ENCODE measurements around the gene PBOV1.

PBOV1 gene

GRCh38 chr6:138240476-138241245 is 22.4 kb upstream of the PBOV1 start:
- TF ChIP-seq POLR2AphosphoS5 (IDR thresholded peaks at IDR 0.05; ENCODE audit: low read depth, low read length) (no peak), TAF1 (IDR thresholded peaks at IDR 0.05; ENCODE audit: low read depth, low read length) (no peak), SPI1 (IDR thresholded peaks at IDR 0.05; ENCODE audit: low read depth, low read length) (no peak), POLR2A (IDR thresholded peaks at IDR 0.05; ENCODE audit: low read depth, low read length) (no peak), PAX5 (IDR thresholded peaks at IDR 0.05; ENCODE audit: insufficient read depth, low read length, severe bottlenecking) (no peak), POU2F2 (IDR thresholded peaks at IDR 0.05; ENCODE audit: low read depth, low read length) (no peak)
- FAIRE-seq = no peak
- DNase-seq (ENCODE audit: insufficient read length, low spot score) = no peak

DNA sequence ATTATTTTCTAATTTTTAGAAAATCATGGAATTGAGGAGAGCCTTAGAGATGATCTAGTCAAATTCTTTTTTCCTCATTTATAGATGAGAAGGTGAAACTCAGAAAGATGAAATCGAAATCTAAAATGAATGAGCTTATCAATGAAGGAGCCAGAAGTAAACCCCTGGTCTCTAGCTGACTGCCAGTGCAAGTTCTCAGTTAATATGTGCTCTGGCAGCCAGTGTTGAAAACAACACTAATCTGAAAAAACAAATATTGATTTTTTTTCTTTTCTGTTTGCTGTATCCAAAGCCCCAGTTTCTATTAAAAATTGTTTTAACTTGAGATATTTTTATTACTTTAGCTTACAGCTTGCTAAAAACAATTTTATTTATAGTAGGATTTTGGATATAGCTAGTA is 21.5 kb upstream of the PBOV1 start:
- no peak for FAIRE-seq
- TF ChIP-seq POLR2AphosphoS5 (IDR thresholded peaks at IDR 0.05; ENCODE audit: low read depth, low read length) (no peak), POLR2A (IDR thresholded peaks at IDR 0.05; ENCODE audit: low read depth, low read length) (no peak), PAX5 (IDR thresholded peaks at IDR 0.05; ENCODE audit: insufficient read depth, low read length, severe bottlenecking) (no peak), TAF1 (IDR thresholded peaks at IDR 0.05; ENCODE audit: low read depth, low read length) (no peak), POU2F2 (IDR thresholded peaks at IDR 0.05; ENCODE audit: low read depth, low read length) (no peak), SPI1 (IDR thresholded peaks at IDR 0.05; ENCODE audit: low read depth, low read length) (no peak)
- DNase-seq (ENCODE audit: insufficient read length, low spot score) = no peak

DNA sequence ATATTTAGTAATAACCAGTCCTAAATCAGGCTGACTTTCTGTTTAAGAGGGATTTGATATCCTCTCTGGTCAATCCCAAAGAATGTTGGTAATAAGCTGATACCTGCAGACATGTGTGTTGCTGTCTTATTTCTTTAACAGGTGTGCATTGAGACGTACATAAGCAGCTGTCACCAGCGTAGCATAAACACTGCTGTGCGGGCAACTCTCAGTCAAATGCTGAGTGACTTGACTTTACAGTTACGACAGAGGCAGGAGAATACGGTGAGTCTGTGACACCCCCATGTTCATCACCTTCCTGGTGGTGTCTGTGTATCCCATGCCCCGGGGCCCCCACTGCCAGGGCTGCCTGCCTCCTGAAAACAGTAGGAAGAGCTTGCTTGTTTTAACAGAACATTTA is 20.1 kb upstream of the PBOV1 start:
- no peak for DNase-seq (ENCODE audit: insufficient read length, low spot score)
- FAIRE-seq = no peak
- no peak for TF ChIP-seq POU2F2 (IDR thresholded peaks at IDR 0.05; ENCODE audit: low read depth, low read length)
- TF ChIP-seq PAX5 (IDR thresholded peaks at IDR 0.05; ENCODE audit: insufficient read depth, low read length, severe bottlenecking) = no peak
- TF ChIP-seq TAF1 (IDR thresholded peaks at IDR 0.05; ENCODE audit: low read depth, low read length) = no peak
- TF ChIP-seq POLR2A (IDR thresholded peaks at IDR 0.05; ENCODE audit: low read depth, low read length) = no peak
- TF ChIP-seq POLR2AphosphoS5 (IDR thresholded peaks at IDR 0.05; ENCODE audit: low read depth, low read length) = no peak
- TF ChIP-seq SPI1 (IDR thresholded peaks at IDR 0.05; ENCODE audit: low read depth, low read length) = no peak

DNA sequence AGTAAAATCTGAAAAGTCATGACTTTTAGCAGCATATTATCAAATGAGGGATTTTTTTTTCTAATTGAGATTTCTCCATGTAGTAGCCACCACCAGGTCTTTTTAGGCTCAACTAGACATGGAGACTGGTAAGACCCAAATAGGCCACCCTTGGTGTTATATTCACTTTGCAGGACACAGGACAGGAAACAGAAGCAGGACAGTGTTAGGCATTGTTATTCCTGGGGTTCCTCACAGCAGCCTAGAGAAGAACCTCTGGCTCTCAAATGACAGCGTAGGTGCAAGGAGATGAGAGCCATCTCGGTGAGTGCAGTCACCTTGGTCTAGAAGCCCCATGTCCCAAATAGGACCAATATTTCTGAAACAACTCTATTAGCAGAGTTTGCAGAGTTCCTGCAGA is 19.2 kb upstream of the PBOV1 start:
- FAIRE-seq = no peak
- DNase-seq (ENCODE audit: insufficient read length, low spot score) = no peak
- no peak for TF ChIP-seq POLR2A (IDR thresholded peaks at IDR 0.05; ENCODE audit: low read depth, low read length)
- no peak for TF ChIP-seq PAX5 (IDR thresholded peaks at IDR 0.05; ENCODE audit: insufficient read depth, low read length, severe bottlenecking)
- no peak for TF ChIP-seq TAF1 (IDR thresholded peaks at IDR 0.05; ENCODE audit: low read depth, low read length)

DNA sequence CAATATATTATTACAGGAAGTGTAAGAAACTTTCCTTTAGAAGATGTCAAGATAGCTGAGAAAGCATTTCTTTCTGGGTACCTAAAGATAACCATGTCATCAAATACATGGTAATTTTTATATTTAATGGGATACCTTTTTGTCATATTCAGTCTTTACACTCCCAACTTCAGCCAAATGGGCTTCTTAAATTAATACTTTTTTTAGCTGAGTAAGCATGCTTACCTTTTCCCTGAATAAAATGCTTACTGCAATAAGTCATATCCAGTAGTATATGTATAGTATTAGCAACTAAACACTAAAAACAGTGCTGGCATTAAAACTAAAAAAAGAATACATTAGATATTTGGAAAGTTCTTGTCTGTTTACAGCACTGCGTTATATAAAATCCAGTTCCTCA is 17.4 kb upstream of the PBOV1 start:
- DNase-seq (ENCODE audit: insufficient read length, low spot score) = no peak
- FAIRE-seq = no peak
- TF ChIP-seq TAF1 (IDR thresholded peaks at IDR 0.05; ENCODE audit: low read depth, low read length) (no peak), SPI1 (IDR thresholded peaks at IDR 0.05; ENCODE audit: low read depth, low read length) (no peak), POLR2AphosphoS5 (IDR thresholded peaks at IDR 0.05; ENCODE audit: low read depth, low read length) (no peak), POU2F2 (IDR thresholded peaks at IDR 0.05; ENCODE audit: low read depth, low read length) (no peak), PAX5 (IDR thresholded peaks at IDR 0.05; ENCODE audit: insufficient read depth, low read length, severe bottlenecking) (no peak), POLR2A (IDR thresholded peaks at IDR 0.05; ENCODE audit: low read depth, low read length) (no peak)

DNA sequence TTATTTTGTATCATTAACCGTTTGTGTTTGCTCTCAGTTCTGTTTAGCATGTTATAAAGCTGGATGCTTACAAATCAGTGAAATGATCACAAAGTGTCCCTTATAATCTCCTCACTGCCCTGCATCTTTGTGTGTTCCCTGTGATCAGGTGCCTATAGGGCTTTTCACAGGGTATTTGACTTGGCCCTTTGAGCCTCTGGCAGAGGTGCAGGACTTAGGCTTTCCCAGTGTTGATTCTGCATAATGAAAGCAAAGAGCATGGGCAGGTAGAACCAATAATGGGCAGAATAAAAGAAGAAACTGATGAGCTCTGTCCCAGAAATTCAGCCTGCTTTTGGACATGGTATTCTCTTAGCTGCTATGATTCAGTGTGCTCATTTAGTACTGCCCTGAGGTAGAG is 16.9 kb upstream of the PBOV1 start:
- TF ChIP-seq TAF1 (IDR thresholded peaks at IDR 0.05; ENCODE audit: low read depth, low read length) (no peak), PAX5 (IDR thresholded peaks at IDR 0.05; ENCODE audit: insufficient read depth, low read length, severe bottlenecking) (no peak), SPI1 (IDR thresholded peaks at IDR 0.05; ENCODE audit: low read depth, low read length) (no peak), POU2F2 (IDR thresholded peaks at IDR 0.05; ENCODE audit: low read depth, low read length) (no peak), POLR2AphosphoS5 (IDR thresholded peaks at IDR 0.05; ENCODE audit: low read depth, low read length) (no peak), POLR2A (IDR thresholded peaks at IDR 0.05; ENCODE audit: low read depth, low read length) (no peak)
- FAIRE-seq (no peak), DNase-seq (ENCODE audit: insufficient read length, low spot score) (no peak)

GRCh38 chr6:138234363-138234762 is 16.1 kb upstream of the PBOV1 start:
- no peak for FAIRE-seq
- DNase-seq (ENCODE audit: insufficient read length, low spot score) = no peak
- TF ChIP-seq POLR2AphosphoS5 (IDR thresholded peaks at IDR 0.05; ENCODE audit: low read depth, low read length) (no peak), PAX5 (IDR thresholded peaks at IDR 0.05; ENCODE audit: insufficient read depth, low read length, severe bottlenecking) (no peak), POLR2A (IDR thresholded peaks at IDR 0.05; ENCODE audit: low read depth, low read length) (no peak), TAF1 (IDR thresholded peaks at IDR 0.05; ENCODE audit: low read depth, low read length) (no peak), POU2F2 (IDR thresholded peaks at IDR 0.05; ENCODE audit: low read depth, low read length) (no peak)

DNA sequence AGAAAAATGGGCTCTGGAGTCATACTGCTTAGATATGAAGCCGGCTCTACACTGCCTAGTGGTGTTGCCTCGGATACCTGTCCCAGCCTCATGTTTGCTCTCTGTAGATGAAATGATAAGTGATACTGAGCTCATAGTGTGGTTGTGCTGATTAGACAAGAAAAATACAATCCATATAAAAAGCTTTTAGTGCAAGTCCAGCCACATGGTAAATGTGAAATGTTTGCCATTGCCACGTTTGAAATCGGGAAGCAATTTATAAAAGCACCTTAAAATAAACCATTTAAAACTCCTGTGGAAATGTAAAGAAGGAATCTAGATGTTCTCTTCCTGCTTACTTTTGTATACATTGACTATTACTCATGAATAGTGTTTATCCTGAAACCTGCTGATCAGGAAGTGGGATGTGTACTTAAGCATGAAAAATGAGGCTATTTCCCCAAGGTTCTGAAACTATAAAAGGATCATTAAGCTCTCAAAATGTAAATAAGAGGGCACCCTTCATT is 13.1 kb upstream of the PBOV1 start:
- TF ChIP-seq POLR2AphosphoS5 (IDR thresholded peaks at IDR 0.05; ENCODE audit: low read depth, low read length) = no peak
- 0 out of 2 replicates have a peak, but pooled peaks have one; percentile 12 for TF ChIP-seq SPI1 (IDR thresholded peaks at IDR 0.05; ENCODE audit: low read depth, low read length)
- TF ChIP-seq POU2F2 (IDR thresholded peaks at IDR 0.05; ENCODE audit: low read depth, low read length) = no peak
- TF ChIP-seq POLR2A (IDR thresholded peaks at IDR 0.05; ENCODE audit: low read depth, low read length) = no peak
- no peak for DNase-seq (ENCODE audit: insufficient read length, low spot score)
- no peak for FAIRE-seq

GRCh38 chr6:138230759-138231380 is 12.6 kb upstream of the PBOV1 start:
- TF ChIP-seq POU2F2 (IDR thresholded peaks at IDR 0.05; ENCODE audit: low read depth, low read length) = no peak
- no peak for TF ChIP-seq SPI1 (IDR thresholded peaks at IDR 0.05; ENCODE audit: low read depth, low read length)
- no peak for TF ChIP-seq PAX5 (IDR thresholded peaks at IDR 0.05; ENCODE audit: insufficient read depth, low read length, severe bottlenecking)
- TF ChIP-seq POLR2AphosphoS5 (IDR thresholded peaks at IDR 0.05; ENCODE audit: low read depth, low read length) = no peak
- TF ChIP-seq TAF1 (IDR thresholded peaks at IDR 0.05; ENCODE audit: low read depth, low read length) = no peak
- no peak for TF ChIP-seq POLR2A (IDR thresholded peaks at IDR 0.05; ENCODE audit: low read depth, low read length)
- DNase-seq (ENCODE audit: insufficient read length, low spot score) = no peak
- no peak for FAIRE-seq
